Endothelial cell of umbilical vein (primary cell): ENCODE data around the gene NAPB. TPM values are rescaled to one million over a fixed set of nuclear protein-coding genes. Genes with fewer than 3 reads are reported as not detected.

ENCODE experiments used
- BruUV-seq: library from RNA; stranded (reverse); fragments of 400-500 nt; replicated peaks from 2 replicates; lab custom pipeline; 2021; lab: Mats Ljungman, UMichigan
- CTCF ChIA-PET: fragments of 300-600, 350-600 bp; sonication (Branson Sonifier 250); formaldehyde crosslinking; loops from one replicate; lab custom pipeline; 2021; ENCODE audit warnings: antibody characterized with exemption, inconsistent platforms; lab: Charles Lee
- POLR2A ChIA-PET: fragments of 300-600, 350-600 bp; sonication (Branson Sonifier 250); formaldehyde crosslinking; loops from one replicate; lab custom pipeline; 2021; ENCODE audit warnings: antibody characterized with exemption, inconsistent platforms; lab: Charles Lee
- DNase-seq: peaks from one replicate; pipeline ENCODE4 v3.0.0-alpha.2; 2011; ENCODE audit warnings: low read depth, low spot score
- FAIRE-seq: peaks from 2 replicates; lab custom pipeline; 2011; peaks lifted over from hg19 to GRCh38; lab: Jason Lieb, UNC
- H2AFZ ChIP-seq: 2 replicates; pipeline ENCODE4 v1.6.0; 2012; ENCODE audit warnings: low read depth, low read length, control low read depth, inconsistent platforms
- H3K27ac ChIP-seq: 2 replicates; pipeline ENCODE4 v1.5.1; 2011; ENCODE audit warnings: low read depth, mild to moderate bottlenecking, control low read depth, low read length, moderate library complexity; ENCODE audit not compliant: insufficient read depth
- H3K27me3 ChIP-seq, 2 experiments: 2 replicates each; pipeline versions ENCODE4 v1.6.0 to v1.6.1; 2011; ENCODE audit warnings: low read length in 2 of 2, mixed read lengths in 1 of 2; ENCODE audit not compliant: control insufficient read depth in 2 of 2, insufficient read depth in 2 of 2
- H3K36me3 ChIP-seq, 2 experiments: 2 replicates in 1 of 2; 3 replicates in 1 of 2; pipeline ENCODE4 v1.5.1; 2011; ENCODE audit warnings: low read length in 2 of 2, mild to moderate bottlenecking in 1 of 2, moderate library complexity in 1 of 2; ENCODE audit not compliant: control insufficient read depth in 2 of 2, insufficient read depth in 2 of 2; ENCODE audit errors: extremely low read depth in 1 of 2
- H3K4me1 ChIP-seq: 3 replicates; pipeline ENCODE4 v1.5.1; 2011; ENCODE audit warnings: mild to moderate bottlenecking, low read length; ENCODE audit not compliant: control insufficient read depth, insufficient read depth; ENCODE audit errors: extremely low read depth
- H3K4me2 ChIP-seq: 2 replicates; pipeline ENCODE4 v1.6.1; 2011; ENCODE audit warnings: low read length, control low read depth, mixed read lengths; ENCODE audit not compliant: insufficient read depth
- H3K4me3 ChIP-seq, 3 experiments: fragments of 200-600 bp in 1 of 3; sonication (generic), shearing (Covaris generic) in 1 of 3; replicated peaks in 1 of 3; 2 replicates each; pipeline ENCODE4 v1.5.1; 2011 to 2016; ENCODE audit warnings: control low read depth in 3 of 3, low read length in 3 of 3, mild to moderate bottlenecking in 2 of 3, inconsistent platforms in 1 of 3, low read depth in 1 of 3, moderate library complexity in 1 of 3; ENCODE audit not compliant: insufficient read depth in 1 of 3
- H3K79me2 ChIP-seq: 2 replicates; pipeline ENCODE4 v1.6.0; 2012; ENCODE audit warnings: low read length, inconsistent platforms; ENCODE audit not compliant: control insufficient read depth, insufficient read depth
- H3K9ac ChIP-seq: replicated peaks from 2 replicates; pipeline ENCODE3; 2011; ENCODE audit warnings: low read length, control low read depth; ENCODE audit not compliant: insufficient read depth; ENCODE audit errors: extremely low read depth
- H3K9me1 ChIP-seq: replicated peaks from 3 replicates; pipeline ENCODE4 v1.6.0; 2011; ENCODE audit warnings: mild to moderate bottlenecking, low read length; ENCODE audit not compliant: control insufficient read depth, insufficient read depth; ENCODE audit errors: extremely low read depth
- H3K9me3 ChIP-seq: replicated peaks from 2 replicates; pipeline ENCODE4 v1.5.1; 2012; ENCODE audit warnings: low read length, inconsistent platforms; ENCODE audit not compliant: control insufficient read depth, insufficient read depth
- H4K20me1 ChIP-seq: replicated peaks from 2 replicates; pipeline ENCODE3; 2011; ENCODE audit warnings: mild to moderate bottlenecking, low read length; ENCODE audit not compliant: control insufficient read depth, insufficient read depth; ENCODE audit errors: extremely low read depth
- EZH2 ChIP-seq: IDR thresholded peaks from 2 replicates; pipeline ENCODE4 v1.6.1; 2012; ENCODE audit warnings: borderline replicate concordance, low read depth, mild to moderate bottlenecking, moderate library complexity, low read length, inconsistent platforms; ENCODE audit not compliant: severe bottlenecking
- FOS ChIP-seq: IDR thresholded peaks from 2 replicates; pipeline ENCODE4 v1.6.1; 2011; ENCODE audit warnings: mild to moderate bottlenecking, low read length, moderate library complexity, borderline replicate concordance; ENCODE audit not compliant: insufficient read depth
- GATA2 ChIP-seq: IDR thresholded peaks from 2 replicates; pipeline ENCODE4 v1.7.0; 2011; ENCODE audit warnings: low read depth, mild to moderate bottlenecking, moderate library complexity, mixed read lengths, low read length; ENCODE audit not compliant: insufficient read length, insufficient read depth
- JUN ChIP-seq: IDR thresholded peaks from 2 replicates; pipeline ENCODE4 v1.6.1; 2011; ENCODE audit warnings: borderline replicate concordance, low read depth; ENCODE audit not compliant: insufficient read length, insufficient read depth
- MYC ChIP-seq: IDR thresholded peaks from one replicate; pipeline ENCODE4 v1.6.1; 2011; ENCODE audit warnings: mild to moderate bottlenecking, low read depth, low read length
- POLR2A ChIP-seq: IDR thresholded peaks from 2 replicates; pipeline ENCODE4 v1.6.1; 2012; ENCODE audit warnings: low read depth, mild to moderate bottlenecking, control low read depth, low read length
- POLR2AphosphoS5 ChIP-seq: IDR thresholded peaks from 2 replicates; pipeline ENCODE4 v1.6.1; 2012; ENCODE audit warnings: low read depth, mild to moderate bottlenecking, control low read depth, low read length, moderate library complexity; ENCODE audit not compliant: insufficient read depth
- dilution Hi-C: fragments of 300-500 bp; cut with MboI; formaldehyde crosslinking; loops from one replicate; pipeline ENCODE4 v1.15.0; 2019; ENCODE audit warnings: low sequenced_read_pairs; ENCODE audit not compliant: extremely low pct_ligation_motif_present
- intact Hi-C: fragments of 100-400 bp; cut with micrococcal nuclease; formaldehyde crosslinking; loops from one replicate; pipeline ENCODE4 v1.10.0; 2022
- polyA plus RNA-seq, 4 experiments: library from polyadenylated mRNA; depleted of rRNA in 3 of 4; stranded (reverse) in 3 of 4; unstranded in 1 of 4; fragments of >200 nt; gene quantifications; 2 replicates each; pipeline versions ENCODE4 v1.2.1 to v1.2.3, GENCODE V29; 2011 to 2012; ENCODE audit warnings: missing spikeins in 1 of 4
- total RNA-seq: library from RNA; stranded (reverse); gene quantifications from 2 replicates; pipeline ENCODE4 v1.2.3, GENCODE V29; 2021
- TF ChIP-seq, protein P1 (sequence below): IDR thresholded peaks from 2 replicates; pipeline ENCODE4 v1.6.1; 2011; ENCODE audit not compliant: insufficient read depth, insufficient read length
- TF ChIP-seq, protein P2 (sequence below), 2 donors: IDR thresholded peaks; 1 replicate in 1 of 2; 2 replicates in 1 of 2; pipeline ENCODE4 v1.5.1; 2011; ENCODE audit warnings: low read length in 2 of 2, mild to moderate bottlenecking in 2 of 2, moderate library complexity in 2 of 2, control low read depth in 1 of 2, inconsistent platforms in 1 of 2, low read depth in 1 of 2; ENCODE audit not compliant: insufficient read depth in 1 of 2; ENCODE audit errors: extremely low read depth in 1 of 2

The NAPB gene
- total and polyA plus RNA-seq, 2 donors (not counting 3 experiments of a cell fraction or from before 2014, with no cell fraction given), result 4.7 to 10.1 TPM

DNA sequence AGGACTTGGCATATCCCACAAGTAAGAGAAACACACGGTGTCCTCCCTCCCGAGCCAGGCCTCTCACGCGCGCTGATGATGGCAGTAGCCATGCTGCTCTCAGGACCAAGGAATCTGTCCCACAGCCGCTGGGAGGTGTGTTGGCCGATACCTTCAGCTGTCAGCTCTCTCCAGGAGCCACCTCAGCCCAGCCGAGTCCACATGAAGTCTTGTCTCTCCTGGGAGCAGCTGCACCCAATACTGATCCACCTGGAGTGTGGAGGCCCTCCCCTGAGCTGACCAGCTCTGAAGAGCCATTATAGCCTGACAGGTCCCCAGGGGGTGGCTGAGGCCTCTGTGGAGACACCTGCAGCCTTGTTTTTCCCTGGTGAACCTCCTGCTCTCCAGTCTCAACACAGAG is 94.5 kb downstream of the NAPB start:
- H3K9me1 ChIP-seq, result no peaks in the 10 kb centered on the region
- H3K4me1 ChIP-seq, result peaks cover 4% of the 10 kb centered on the region
- H3K27me3 ChIP-seq, result peaks cover 0 to 5% of the 10 kb centered on the region in 2 experiments
- H3K9ac ChIP-seq, result no peak overlapping the region
- no peak overlapping the region for H3K4me2 ChIP-seq
- no peaks in the 10 kb centered on the region for H3K9me3 ChIP-seq
- intact Hi-C loops (no loop called here), dilution Hi-C loops (no loop called here)
- H3K36me3 ChIP-seq, result no peaks in the 10 kb centered on the region
- no peak for DNase-seq
- FAIRE-seq, result no peak
- H3K27ac ChIP-seq, result no peak overlapping the region
- no peaks in the 10 kb centered on the region for H3K79me2 ChIP-seq
- BruUV-seq, result no TSS peak
- H2AFZ ChIP-seq, result no peak overlapping the region
- ChIA-PET POLR2A (no interaction called here), CTCF (interaction anchor here (1.5 to 1.6 kb wide), 2 partner anchors 14 to 276 kb away, joined by 3 to 6 read pairs; no protein-coding TSS in a partner anchor)
- TF ChIP-seq EZH2 (no peak), GATA2 (no peak), POLR2AphosphoS5 (no peak), POLR2A (no peak), JUN (no peak), MYC (no peak), FOS (no peak)
- TF ChIP-seq, protein P1, sequence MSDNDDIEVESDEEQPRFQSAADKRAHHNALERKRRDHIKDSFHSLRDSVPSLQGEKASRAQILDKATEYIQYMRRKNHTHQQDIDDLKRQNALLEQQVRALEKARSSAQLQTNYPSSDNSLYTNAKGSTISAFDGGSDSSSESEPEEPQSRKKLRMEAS, result no peak
- TF ChIP-seq, protein P2, sequence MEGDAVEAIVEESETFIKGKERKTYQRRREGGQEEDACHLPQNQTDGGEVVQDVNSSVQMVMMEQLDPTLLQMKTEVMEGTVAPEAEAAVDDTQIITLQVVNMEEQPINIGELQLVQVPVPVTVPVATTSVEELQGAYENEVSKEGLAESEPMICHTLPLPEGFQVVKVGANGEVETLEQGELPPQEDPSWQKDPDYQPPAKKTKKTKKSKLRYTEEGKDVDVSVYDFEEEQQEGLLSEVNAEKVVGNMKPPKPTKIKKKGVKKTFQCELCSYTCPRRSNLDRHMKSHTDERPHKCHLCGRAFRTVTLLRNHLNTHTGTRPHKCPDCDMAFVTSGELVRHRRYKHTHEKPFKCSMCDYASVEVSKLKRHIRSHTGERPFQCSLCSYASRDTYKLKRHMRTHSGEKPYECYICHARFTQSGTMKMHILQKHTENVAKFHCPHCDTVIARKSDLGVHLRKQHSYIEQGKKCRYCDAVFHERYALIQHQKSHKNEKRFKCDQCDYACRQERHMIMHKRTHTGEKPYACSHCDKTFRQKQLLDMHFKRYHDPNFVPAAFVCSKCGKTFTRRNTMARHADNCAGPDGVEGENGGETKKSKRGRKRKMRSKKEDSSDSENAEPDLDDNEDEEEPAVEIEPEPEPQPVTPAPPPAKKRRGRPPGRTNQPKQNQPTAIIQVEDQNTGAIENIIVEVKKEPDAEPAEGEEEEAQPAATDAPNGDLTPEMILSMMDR (IDR thresholded peaks at IDR 0.05; ENCODE audit: extremely low read depth in 1 of 2, insufficient read depth in 1 of 2, low read depth in 1 of 2, low read length in 2 of 2), result no peak
- H3K4me3 ChIP-seq, result no peak overlapping the region
- H4K20me1 ChIP-seq, result no peaks in the 10 kb centered on the region
